Measurements from ENCODE around the gene TUBGCP4.

DNA sequence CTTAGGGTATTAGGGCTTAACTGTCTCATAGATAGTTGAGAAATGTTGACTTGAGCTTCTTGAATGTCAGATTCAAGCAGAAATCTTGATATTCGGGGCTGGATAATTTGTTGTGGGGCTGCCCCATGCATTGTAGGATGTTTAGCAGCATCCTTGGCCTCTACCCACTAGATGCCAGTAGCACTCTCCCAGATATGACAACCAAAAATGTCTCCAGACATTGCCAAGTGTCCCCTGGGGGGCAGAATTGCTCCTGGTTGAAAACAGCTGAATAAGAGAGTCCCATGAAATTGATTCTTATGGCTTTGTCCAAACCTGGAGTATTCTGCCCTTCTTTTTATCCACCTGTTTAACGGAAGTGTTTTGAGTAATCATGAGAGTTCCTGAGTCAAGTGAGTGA is 24.6 kb upstream of the TUBGCP4 start:
- TF ChIP-seq REST (IDR thresholded peaks at IDR 0.05; ENCODE audit: insufficient read depth in 1 of 2, low read depth in 2 of 2, low read length in 2 of 2), result no peak
- no peak for TF ChIP-seq TAF1 (IDR thresholded peaks at IDR 0.05; ENCODE audit: borderline replicate concordance, insufficient read depth, low read length)
- TF ChIP-seq POLR2AphosphoS5 (IDR thresholded peaks at IDR 0.05; ENCODE audit: low read depth, low read length), result no peak
- TF ChIP-seq SIN3A (IDR thresholded peaks at IDR 0.05; ENCODE audit: borderline replicate concordance, insufficient read depth, low read length), result no peak
- no peak for TF ChIP-seq FOXP2 (optimal IDR thresholded peaks at IDR 0.05; ENCODE audit: borderline replicate concordance, extremely low read depth, extremely low read length, insufficient read depth)
